IMR-90 (cell line): ENCODE measurements around the gene ITGA2. TPM values are rescaled to one million over a fixed set of nuclear protein-coding genes. Genes with fewer than 3 reads are reported as not detected.

Experiments used
- ATAC-seq: fragments of 200-7000 bp; cut with Tn5 transposase; 2 replicates; pipeline ENCODE4 v1.9.1; 2020; ENCODE audit warnings: low read depth, mild to moderate bottlenecking, moderate library complexity
- BruUV-seq: library from RNA; stranded (reverse); fragments of 400-500 nt; replicated peaks from 2 replicates; lab custom pipeline; 2021; lab: Mats Ljungman, UMichigan
- CTCF ChIA-PET: fragments of 300-600 bp; formaldehyde crosslinking; extraction: SDS; loops from one replicate; lab custom pipeline; 2021; ENCODE audit warnings: antibody characterized with exemption; lab: Yijun Ruan, JAX
- POLR2A ChIA-PET: fragments of 300-600 bp; sonication (Branson Sonifier 250); formaldehyde crosslinking; loops from one replicate; lab custom pipeline; 2022; ENCODE audit warnings: antibody characterized with exemption; ENCODE audit not compliant: unreplicated experiment; lab: Charles Lee
- DNase-seq: peaks from one replicate; pipeline ENCODE4 v3.0.0; 2013
- H2AFZ ChIP-seq: replicated peaks from 2 replicates; pipeline ENCODE3; 2013; ENCODE audit warnings: low read length, mild to moderate bottlenecking; ENCODE audit not compliant: poor library complexity
- H2AK5ac ChIP-seq: 2 replicates; pipeline ENCODE4 v1.6.1; 2013; ENCODE audit warnings: low read depth, low read length, inconsistent platforms
- H2AK9ac ChIP-seq: replicated peaks from 2 replicates; pipeline ENCODE3; 2013; ENCODE audit warnings: mild to moderate bottlenecking, low read depth, low read length, moderate library complexity; ENCODE audit not compliant: poor library complexity
- H2BK120ac ChIP-seq: 2 replicates; pipeline ENCODE4 v1.6.1; 2013; ENCODE audit warnings: low read depth, low read length, inconsistent platforms
- H2BK15ac ChIP-seq: 3 replicates; pipeline ENCODE4 v1.6.1; 2013; ENCODE audit warnings: low read depth, low read length, inconsistent platforms
- H2BK20ac ChIP-seq: 2 replicates; pipeline ENCODE4 v1.6.1; 2013; ENCODE audit warnings: low read depth, mild to moderate bottlenecking, inconsistent platforms, low read length, moderate library complexity
- H2BK5ac ChIP-seq: 2 replicates; pipeline ENCODE4 v1.6.1; 2013; ENCODE audit warnings: mild to moderate bottlenecking, low read depth, low read length, inconsistent platforms; ENCODE audit not compliant: poor library complexity, severe bottlenecking
- H3K14ac ChIP-seq: replicated peaks from 2 replicates; pipeline ENCODE4 v1.6.1; 2013; ENCODE audit warnings: low read depth, low read length, inconsistent platforms
- H3K18ac ChIP-seq: 2 replicates; pipeline ENCODE4 v1.6.1; 2013; ENCODE audit warnings: low read depth, low read length, control low read depth
- H3K23ac ChIP-seq: 2 replicates; pipeline ENCODE4 v1.6.1; 2013; ENCODE audit warnings: low read depth, low read length, inconsistent platforms
- H3K27ac ChIP-seq: 2 replicates; pipeline ENCODE4 v1.5.1; 2013; ENCODE audit warnings: mild to moderate bottlenecking, control low read depth, low read length; ENCODE audit not compliant: insufficient read depth
- H3K27me3 ChIP-seq: 2 replicates; pipeline ENCODE4 v1.6.1; 2013; ENCODE audit warnings: low read length; ENCODE audit not compliant: control insufficient read depth, insufficient read depth
- H3K36me3 ChIP-seq: 2 replicates; pipeline ENCODE4 v1.6.1; 2013; ENCODE audit warnings: low read length, mixed read lengths; ENCODE audit not compliant: control insufficient read depth, insufficient read depth
- H3K4ac ChIP-seq: 2 replicates; pipeline ENCODE4 v1.6.1; 2013; ENCODE audit warnings: low read depth, low read length, inconsistent platforms
- H3K4me1 ChIP-seq: 2 replicates; pipeline ENCODE4 v1.6.1; 2013; ENCODE audit warnings: low read length, mixed read lengths; ENCODE audit not compliant: control insufficient read depth, insufficient read depth
- H3K4me2 ChIP-seq: 2 replicates; pipeline ENCODE4 v1.6.1; 2013; ENCODE audit warnings: low read depth, mild to moderate bottlenecking, control low read depth, low read length, moderate library complexity
- H3K4me3 ChIP-seq: 2 replicates; pipeline ENCODE4 v1.5.1; 2013; ENCODE audit warnings: low read depth, mild to moderate bottlenecking, control low read depth, low read length, moderate library complexity; ENCODE audit not compliant: insufficient read depth
- H3K56ac ChIP-seq: 2 replicates; pipeline ENCODE4 v1.6.1; 2013; ENCODE audit warnings: low read length, inconsistent platforms; ENCODE audit not compliant: insufficient read depth; ENCODE audit errors: extremely low read depth
- H3K79me1 ChIP-seq, 2 experiments: 2 replicates each; pipeline ENCODE4 v1.6.1; 2013; ENCODE audit warnings: low read length in 2 of 2, inconsistent platforms in 1 of 2, low read depth in 1 of 2
- H3K9ac ChIP-seq: 2 replicates; pipeline ENCODE4 v1.6.1; 2013; ENCODE audit warnings: low read depth, low read length, control low read depth
- H3K9me1 ChIP-seq: 2 replicates; pipeline ENCODE4 v1.6.1; 2013; ENCODE audit warnings: low read length, inconsistent platforms; ENCODE audit not compliant: insufficient read depth
- H3K9me3 ChIP-seq: 2 replicates; pipeline ENCODE4 v1.6.1; 2013; ENCODE audit warnings: low read length; ENCODE audit not compliant: control insufficient read depth, insufficient read depth
- H4K20me1 ChIP-seq: 2 replicates; pipeline ENCODE4 v1.6.1; 2013; ENCODE audit warnings: low read length, inconsistent platforms; ENCODE audit not compliant: insufficient read depth
- H4K5ac ChIP-seq: 2 replicates; pipeline ENCODE4 v1.6.1; 2013; ENCODE audit warnings: mild to moderate bottlenecking, low read depth, low read length, control low read depth
- H4K8ac ChIP-seq, 2 experiments: 2 replicates each; pipeline ENCODE4 v1.6.1; 2013; ENCODE audit warnings: low read depth in 2 of 2, low read length in 2 of 2, control low read depth in 1 of 2, inconsistent platforms in 1 of 2
- H4K91ac ChIP-seq: 2 replicates; pipeline ENCODE4 v1.6.1; 2013; ENCODE audit warnings: low read depth, low read length, inconsistent platforms; ENCODE audit not compliant: insufficient read depth
- CTCF ChIP-seq: conservative IDR thresholded peaks from 2 replicates; pipeline ENCODE4 v1.5.1; 2012; ENCODE audit warnings: mild to moderate bottlenecking, low read depth, low read length, improper control_type of control experiment
- NFE2L2 ChIP-seq: fragments of 150-350 bp; IDR thresholded peaks from 2 replicates; pipeline ENCODE4 v1.6.1; 2016; ENCODE audit warnings: low read depth, mild to moderate bottlenecking, low read length
- SMC3 ChIP-seq: fragments of 150-350 bp; IDR thresholded peaks from 2 replicates; pipeline ENCODE4 v1.6.1; 2016; ENCODE audit warnings: low read depth, mild to moderate bottlenecking, antibody characterized with exemption, low read length, moderate library complexity
- WGBS, 2 experiments: methylation state at CpG; one replicate each; pipeline versions ENCODE4 v1.1.5 to v1.1.7; 2013; ENCODE audit warnings: missing lambda C conversion rate in 2 of 2; ENCODE audit not compliant: insufficient read length in 1 of 2; ENCODE audit errors: extremely low coverage in 2 of 2; 5-methylcytosine and 5-hydroxymethylcytosine counted together
- dilution Hi-C: fragments of 300-500 bp; cut with HindIII; formaldehyde crosslinking; loops from one replicate; pipeline ENCODE4 v1.14.3; 2018; ENCODE audit warnings: low sequenced_read_pairs; ENCODE audit not compliant: unreplicated experiment
- in situ Hi-C: fragments of 300-500 bp; cut with MboI; formaldehyde crosslinking; loops from 3 replicates; pipeline ENCODE4 v1.14.3; 2019; ENCODE audit warnings: low sequenced_read_pairs, inconsistent platforms, mixed read lengths
- intact Hi-C: fragments of 100-400 bp; cut with micrococcal nuclease; formaldehyde crosslinking; loops from 2 replicates; pipeline ENCODE4 v1.10.0; 2022
- polyA plus RNA-seq, 3 experiments: library from polyadenylated mRNA; depleted of rRNA; stranded (reverse); fragments of >200 nt; gene quantifications; 2 replicates each; pipeline ENCODE4 v1.2.3, GENCODE V29; 2012; ENCODE audit warnings: low replicate concordance in 1 of 3
- total RNA-seq: library from RNA; depleted of rRNA; stranded (reverse); fragments of >200 nt; gene quantifications from 2 replicates; pipeline ENCODE4 v1.2.3, GENCODE V29; 2012

Gene ITGA2
- total and polyA plus RNA-seq, 2 of the 4 experiments (the other 2 are of a cell fraction) = 23.3 to 93.4 TPM

DNA sequence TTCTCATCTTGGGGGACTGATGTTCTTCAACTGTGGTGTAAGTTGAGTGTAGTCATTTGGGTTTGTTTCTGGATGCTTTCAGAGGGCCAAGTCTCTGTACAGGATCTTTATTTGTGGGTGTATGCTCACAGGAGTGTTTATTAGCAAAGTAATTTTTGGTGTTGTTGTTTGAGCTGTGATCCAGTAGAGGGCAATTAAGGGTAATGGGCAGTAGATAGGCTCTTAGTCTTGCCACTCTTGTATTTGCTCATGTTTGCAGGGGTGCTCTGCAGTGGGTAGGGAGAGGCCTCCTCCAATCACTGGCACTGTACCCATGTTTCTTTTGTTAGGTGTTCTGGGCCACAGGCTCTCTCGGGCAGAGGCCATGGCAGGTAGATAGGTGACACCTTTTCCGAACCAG, 45.9 kb upstream of the ITGA2 start:
- intact Hi-C loops = loop anchor here (10.0 kb wide), 1 partner anchor 1292 kb away; no protein-coding TSS in a partner anchor
- H3K4me2 ChIP-seq = no peak overlapping the region
- no peak overlapping the region for H2AK9ac ChIP-seq
- whole genome bisulfite sequencing, 2 experiments = no CpG with 5 or more reads among the region's 2 CpGs
- H3K36me3 ChIP-seq = peaks cover 14% of the 10 kb centered on the region
- peaks cover 7% of the 10 kb centered on the region for H3K4me1 ChIP-seq
- H3K56ac ChIP-seq = no peak overlapping the region
- no peak for DNase-seq
- H3K4ac ChIP-seq = no peak overlapping the region
- H2AK5ac ChIP-seq = no peak overlapping the region
- in situ Hi-C loops = no loop called here
- BruUV-seq = no TSS peak
- no peak overlapping the region for H2BK15ac ChIP-seq
- peaks cover 10% of the 10 kb centered on the region for H3K9me1 ChIP-seq
- CTCF ChIA-PET = no interaction called here
- H3K27ac ChIP-seq = no peak overlapping the region
- TF ChIP-seq SMC3 (0 out of 2 replicates have a peak, but pooled peaks have one; percentile 9), CTCF (peak; percentile 17; the same call in 1 of the 2 replicates), NFE2L2 (no peak)
- no peak for ATAC-seq
- H3K4me3 ChIP-seq = no peak overlapping the region
- H2BK5ac ChIP-seq = no peak overlapping the region
- H3K18ac ChIP-seq = no peak overlapping the region
- H2BK20ac ChIP-seq = no peak overlapping the region; the same call in 1 of the 2 replicates
- H3K23ac ChIP-seq = no peak overlapping the region
- H4K8ac ChIP-seq = no peak overlapping the region
- no peak overlapping the region for H4K91ac ChIP-seq
- H4K20me1 ChIP-seq = peaks cover 6% of the 10 kb centered on the region
- H2BK120ac ChIP-seq = no peak overlapping the region
- H3K27me3 ChIP-seq = no peaks in the 10 kb centered on the region
- dilution Hi-C loops = no loop called here
- no peak overlapping the region for H3K9ac ChIP-seq
- no peak overlapping the region for H2AFZ ChIP-seq
- no peak overlapping the region for H4K5ac ChIP-seq
- POLR2A ChIA-PET = interaction anchor here (0.6 kb wide), 1 partner anchor 306 kb away, joined by 3 read pairs; no protein-coding TSS in a partner anchor
- H3K79me1 ChIP-seq = peaks cover 12 to 22% of the 10 kb centered on the region in 2 experiments; a peak in 3 of 4 replicates
- H3K14ac ChIP-seq = no peak overlapping the region
- H3K9me3 ChIP-seq = no peaks in the 10 kb centered on the region
